GM06990 (cell line): Measurements from ENCODE around the gene EPHB3.

Experiments used
- DNase-seq: peaks from one replicate; pipeline ENCODE4 v3.0.0-alpha.2; 2011; ENCODE audit not compliant: insufficient read length; ENCODE audit errors: extremely low read depth
- H3K27me3 ChIP-seq: replicated peaks from 2 replicates; pipeline ENCODE4 v1.6.0; 2011; ENCODE audit warnings: low read length; ENCODE audit not compliant: control insufficient read depth, insufficient read depth
- H3K36me3 ChIP-seq: 2 replicates; pipeline ENCODE4 v1.5.1; 2011; ENCODE audit warnings: low read length; ENCODE audit not compliant: control insufficient read depth, insufficient read depth
- H3K4me3 ChIP-seq: replicated peaks from 2 replicates; pipeline ENCODE4 v1.5.1; 2011; ENCODE audit warnings: low read depth, mild to moderate bottlenecking, control low read depth, low read length
- TF ChIP-seq, protein P1 (sequence below): IDR thresholded peaks from 2 replicates; pipeline ENCODE4 v1.5.1; 2011; ENCODE audit warnings: low read length, control low read depth, mild to moderate bottlenecking, inconsistent platforms; ENCODE audit not compliant: insufficient read depth, poor library complexity, severe bottlenecking

Gene EPHB3

DNA sequence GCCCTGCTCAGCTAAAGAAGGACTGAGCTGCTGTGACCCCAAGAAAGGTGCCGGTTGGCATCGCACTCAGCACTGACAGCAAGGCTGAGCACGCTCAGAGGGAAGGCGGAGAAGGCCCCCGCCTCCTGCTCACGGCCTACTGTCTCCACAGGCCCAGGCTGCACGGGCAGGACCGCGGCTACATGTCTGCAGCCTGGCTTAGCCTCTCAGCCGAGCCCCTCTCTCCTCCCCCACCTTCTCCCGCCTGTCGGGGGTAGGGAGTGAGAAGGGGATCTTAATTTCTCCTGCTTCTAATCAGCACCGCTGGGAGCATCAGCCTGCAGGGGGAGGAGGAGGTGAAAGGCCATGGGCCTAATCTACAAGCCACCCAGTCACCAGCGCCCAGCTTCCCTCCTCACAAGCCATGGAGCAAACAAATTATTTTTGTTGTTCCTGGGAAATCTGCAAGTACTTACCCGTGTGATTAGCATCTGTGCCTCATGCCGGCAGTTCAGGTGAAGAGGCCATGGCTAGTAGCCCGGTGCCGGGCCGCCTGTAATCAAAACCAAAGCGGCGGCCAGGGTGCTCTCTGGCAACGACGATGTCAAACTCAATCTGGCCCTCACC, 68.1 kb downstream of the EPHB3 start:
- no peak for DNase-seq
- Histone ChIP-seq H3K4me3 (no peak overlapping the region), H3K27me3 (no peaks in the 10 kb centered on the region; the same call in 1 of the 2 replicates), H3K36me3 (no peaks in the 10 kb centered on the region)
- TF ChIP-seq, protein P1, sequence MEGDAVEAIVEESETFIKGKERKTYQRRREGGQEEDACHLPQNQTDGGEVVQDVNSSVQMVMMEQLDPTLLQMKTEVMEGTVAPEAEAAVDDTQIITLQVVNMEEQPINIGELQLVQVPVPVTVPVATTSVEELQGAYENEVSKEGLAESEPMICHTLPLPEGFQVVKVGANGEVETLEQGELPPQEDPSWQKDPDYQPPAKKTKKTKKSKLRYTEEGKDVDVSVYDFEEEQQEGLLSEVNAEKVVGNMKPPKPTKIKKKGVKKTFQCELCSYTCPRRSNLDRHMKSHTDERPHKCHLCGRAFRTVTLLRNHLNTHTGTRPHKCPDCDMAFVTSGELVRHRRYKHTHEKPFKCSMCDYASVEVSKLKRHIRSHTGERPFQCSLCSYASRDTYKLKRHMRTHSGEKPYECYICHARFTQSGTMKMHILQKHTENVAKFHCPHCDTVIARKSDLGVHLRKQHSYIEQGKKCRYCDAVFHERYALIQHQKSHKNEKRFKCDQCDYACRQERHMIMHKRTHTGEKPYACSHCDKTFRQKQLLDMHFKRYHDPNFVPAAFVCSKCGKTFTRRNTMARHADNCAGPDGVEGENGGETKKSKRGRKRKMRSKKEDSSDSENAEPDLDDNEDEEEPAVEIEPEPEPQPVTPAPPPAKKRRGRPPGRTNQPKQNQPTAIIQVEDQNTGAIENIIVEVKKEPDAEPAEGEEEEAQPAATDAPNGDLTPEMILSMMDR, result no peak

DNA sequence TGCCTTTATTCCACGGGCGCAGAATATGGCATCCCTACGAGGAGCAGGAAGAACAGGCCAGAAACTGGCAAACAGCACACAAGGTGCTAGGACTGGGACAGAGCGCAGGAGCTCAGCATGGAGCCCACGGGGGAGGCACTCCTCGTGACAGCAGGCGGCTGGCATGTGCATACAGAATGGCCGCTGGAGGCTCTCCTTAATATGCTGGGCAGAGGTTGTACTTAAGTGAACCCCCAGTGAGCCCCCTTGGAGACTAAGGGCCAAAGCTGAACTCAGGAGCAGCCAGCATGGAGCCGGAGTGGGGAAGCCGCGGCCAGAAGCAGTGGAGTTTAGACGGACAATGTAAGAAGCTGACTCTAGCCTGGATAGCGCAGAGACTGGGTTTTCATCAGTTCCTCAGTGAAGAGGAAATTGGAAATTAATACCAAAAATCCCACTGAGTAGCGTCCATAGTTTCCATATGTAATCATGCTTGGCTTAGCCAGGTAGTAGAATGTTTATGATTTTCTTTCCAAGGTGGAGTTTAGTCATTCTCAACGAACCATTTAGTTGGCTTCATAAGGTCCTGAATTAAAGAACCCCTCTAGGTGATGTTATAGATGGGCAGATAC, 69.4 kb downstream of the EPHB3 start:
- Histone ChIP-seq H3K36me3 (no peaks in the 10 kb centered on the region), H3K27me3 (peaks cover 3% of the 10 kb centered on the region), H3K4me3 (no peak overlapping the region)
- DNase-seq, result no peak
- TF ChIP-seq, protein P1, result no peak

DNA sequence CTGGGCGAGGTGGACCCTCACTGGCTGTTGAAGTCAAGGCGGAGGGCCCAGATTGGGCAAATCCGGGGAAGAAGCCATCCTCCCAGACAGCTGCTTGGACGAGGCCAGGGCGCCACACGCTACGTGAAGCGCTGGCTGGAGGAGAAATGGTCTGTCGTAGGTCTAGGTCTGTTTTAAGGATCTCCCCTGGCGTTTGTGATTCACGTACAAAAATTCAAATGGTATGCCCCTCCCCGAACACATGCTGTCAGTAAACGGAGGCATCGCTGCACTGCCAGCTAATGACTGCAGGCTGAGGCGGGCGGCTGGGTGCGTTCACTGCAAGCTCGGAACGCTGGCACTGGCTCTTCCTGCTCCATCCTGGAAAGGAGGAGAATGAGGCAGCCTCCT, 69.9 kb downstream of the EPHB3 start:
- TF ChIP-seq, protein P1, result no peak
- Histone ChIP-seq H3K4me3 (no peak overlapping the region), H3K27me3 (peaks cover 3% of the 10 kb centered on the region), H3K36me3 (no peaks in the 10 kb centered on the region)
- no peak for DNase-seq
